Raji (cell line): ENCODE data around the gene SPATA46.

ENCODE experiments used
- POLR2A ChIP-seq: IDR thresholded peaks from 2 replicates; pipeline ENCODE4 v1.6.1; 2011; ENCODE audit warnings: low read depth, low read length, control low read depth; ENCODE audit not compliant: insufficient read depth

Gene SPATA46

GRCh38 chr1:162397943-162398560 is 21.4 kb upstream of the SPATA46 start:
- TF ChIP-seq POLR2A: no peak

- TF ChIP-seq POLR2A: no peak
Measured at GRCh38 chr1:162397039-162397448, 20.4 kb upstream of the SPATA46 start.

DNA sequence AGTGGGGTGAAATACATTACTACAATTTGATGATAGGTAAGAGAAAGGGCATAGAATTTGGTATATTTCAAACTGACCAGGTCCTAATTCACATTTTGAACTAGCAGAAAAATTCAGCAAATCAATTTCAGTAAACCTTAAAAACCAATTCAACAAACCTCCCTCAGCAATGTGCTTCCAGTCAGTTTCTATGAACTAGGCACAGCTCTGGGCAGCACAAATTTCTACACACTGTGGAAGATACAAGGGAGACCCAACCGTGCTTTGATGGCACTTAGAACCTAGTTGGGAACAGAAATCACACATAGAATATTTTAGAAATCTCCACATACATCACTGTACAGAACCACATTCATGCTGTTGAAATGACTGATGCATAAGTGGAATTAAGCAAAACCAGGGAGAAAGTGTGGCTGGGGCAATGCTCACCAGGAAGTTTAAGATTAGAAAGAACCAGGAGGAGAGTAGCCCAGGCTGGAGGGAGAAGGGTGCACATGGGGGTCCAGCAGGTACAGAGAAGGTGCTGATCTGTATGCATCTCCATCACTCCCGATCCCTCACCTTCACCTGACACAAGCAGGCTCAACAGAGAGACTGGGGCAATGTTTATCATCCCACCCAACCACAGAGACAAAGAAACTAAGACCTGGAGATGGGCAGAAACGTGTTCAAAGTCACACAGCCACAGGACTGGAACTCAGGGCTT is 19.7 kb upstream of the SPATA46 start:
- no peak for TF ChIP-seq POLR2A

- TF ChIP-seq POLR2A: no peak
Measured at GRCh38 chr1:162391790-162392563, 15.3 kb upstream of the SPATA46 start.

- TF ChIP-seq POLR2A: no peak
Measured at GRCh38 chr1:162390396-162391185, 13.9 kb upstream of the SPATA46 start.

DNA sequence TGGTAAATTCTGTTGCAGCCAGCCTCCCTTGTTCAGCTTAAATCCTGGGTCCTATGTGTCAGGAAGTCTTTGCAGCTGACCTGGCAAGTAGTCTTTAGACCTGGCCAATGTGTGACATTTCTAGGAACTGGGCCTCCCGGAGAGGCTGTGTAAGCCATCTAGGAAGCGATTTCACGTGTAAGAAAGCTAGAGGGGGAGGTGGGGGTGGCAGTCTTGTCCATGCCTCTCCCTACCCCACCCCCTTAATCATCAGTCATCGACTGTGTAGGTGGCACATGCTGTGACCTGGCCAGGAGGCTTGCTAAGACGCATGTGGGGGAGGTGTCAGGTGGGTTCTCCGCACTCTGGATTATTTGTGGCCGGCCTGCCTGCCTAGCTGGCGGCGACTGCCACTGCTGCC is 13.3 kb upstream of the SPATA46 start:
- TF ChIP-seq POLR2A: no peak

- no peak for TF ChIP-seq POLR2A
Measured at GRCh38 chr1:162389021-162389818, 12.6 kb upstream of the SPATA46 start.

DNA sequence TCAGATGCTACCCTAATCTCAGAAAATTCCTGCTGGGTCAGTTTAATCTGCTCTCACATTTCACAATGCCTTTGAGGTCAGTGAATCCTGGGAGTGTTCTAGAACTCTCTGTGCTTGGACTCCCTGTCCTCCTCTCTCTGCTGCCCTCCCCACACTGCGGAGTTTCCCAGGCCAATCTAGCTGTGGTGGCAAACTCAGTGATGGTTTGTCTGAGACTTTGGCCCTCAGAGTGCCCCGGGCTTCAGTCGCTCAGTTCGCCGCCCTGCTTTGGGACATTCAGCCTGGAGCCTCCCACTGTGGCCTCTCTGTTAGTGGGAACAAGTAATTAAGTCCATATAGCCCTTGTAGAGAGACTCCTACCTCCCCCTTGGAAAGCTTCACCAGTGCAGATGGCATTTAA is 12.0 kb upstream of the SPATA46 start:
- no peak for TF ChIP-seq POLR2A

GRCh38 chr1:162388083-162388594 is 11.5 kb upstream of the SPATA46 start:
- no peak for TF ChIP-seq POLR2A

DNA sequence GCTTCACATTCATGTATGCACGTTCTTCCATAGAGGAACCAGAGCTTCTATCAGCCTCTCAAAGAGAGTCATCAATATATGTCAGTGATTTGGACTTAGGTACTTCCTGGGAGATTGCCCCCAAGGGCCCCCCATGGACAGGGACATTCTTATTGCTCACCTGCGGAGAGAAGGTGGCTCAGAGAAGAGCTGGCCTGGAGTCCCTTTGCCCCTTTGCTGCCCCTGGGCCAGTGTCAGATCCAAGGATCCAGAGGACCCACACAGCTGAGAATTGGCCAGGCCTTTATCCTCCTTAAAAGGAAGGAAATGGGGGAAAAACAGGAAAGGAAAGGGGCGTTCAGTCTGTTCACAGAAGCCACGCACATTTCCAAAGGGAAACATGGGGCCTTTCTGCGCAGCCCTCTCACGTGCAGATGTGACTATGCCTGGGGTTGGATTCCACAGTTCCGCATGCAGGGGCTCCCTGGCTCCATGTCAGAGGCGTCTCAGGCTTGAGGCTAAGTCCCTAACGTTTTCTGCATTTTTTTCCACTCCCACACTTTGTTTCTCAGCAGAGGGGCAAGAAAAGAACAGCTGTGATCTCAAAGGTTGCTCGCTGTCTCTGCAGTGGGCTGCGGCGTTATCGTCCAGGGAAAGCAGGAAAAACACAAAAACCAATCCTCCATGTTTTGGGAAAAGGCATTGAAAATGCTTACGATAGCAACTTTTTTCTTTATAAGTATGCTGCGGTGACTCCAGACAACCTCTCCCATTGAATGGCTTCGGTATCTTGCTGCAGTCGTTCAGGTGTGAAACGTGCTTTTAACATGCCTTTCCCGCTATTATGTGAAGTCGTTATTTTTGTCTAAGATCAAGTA is 10.8 kb upstream of the SPATA46 start:
- TF ChIP-seq POLR2A: no peak

- TF ChIP-seq POLR2A: no peak
Measured at GRCh38 chr1:162386292-162387225, 9.9 kb upstream of the SPATA46 start.

DNA sequence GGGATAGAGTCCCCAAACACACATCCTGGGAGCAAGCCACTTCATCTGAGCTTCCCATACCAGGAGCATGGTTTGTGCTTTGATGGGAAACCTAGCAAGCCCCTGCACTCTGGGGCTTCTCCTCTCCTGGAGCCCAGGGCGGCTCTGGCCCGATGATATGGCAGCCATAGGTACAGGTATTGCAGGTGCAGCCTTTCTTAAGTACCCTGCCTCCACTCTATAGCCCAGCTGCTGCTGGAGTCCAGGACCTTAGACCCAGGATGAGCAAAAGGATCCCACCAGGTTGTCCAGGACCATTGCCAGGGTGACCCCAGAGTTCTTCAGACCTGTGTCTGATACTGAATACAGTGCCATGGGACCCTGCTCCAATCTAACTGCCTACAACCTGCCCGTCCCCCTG is 9.0 kb upstream of the SPATA46 start:
- no peak for TF ChIP-seq POLR2A
